T-helper 1 cell (primary cell): ENCODE measurements around the gene GRIP1.
"Not testable (repeated sequence)": the region's sequence is repeated elsewhere in the genome, so short reads cannot be mapped to it uniquely, and the experiment has no call there.

ENCODE experiments used
- DNase-seq, 5 donors: peaks; one replicate each; pipeline ENCODE4 v3.0.0-alpha.2; 2012 to 2020

Gene GRIP1

GRCh38 chr12:66514581-66514980 lies 164.3 kb downstream of the GRIP1 start:
- DNase-seq = no peak

- no peak for DNase-seq
These were observed 170.9 kb downstream of the GRIP1 start for GRCh38 chr12:66508025-66508424.

GRCh38 chr12:66503746-66504145 lies 175.1 kb downstream of the GRIP1 start:
- no peak for DNase-seq

GRCh38 chr12:66502911-66503310 lies 176.0 kb downstream of the GRIP1 start:
- no peak for DNase-seq

GRCh38 chr12:66500841-66501240 lies 178.0 kb downstream of the GRIP1 start:
- no peak for DNase-seq

GRCh38 chr12:66500091-66500490 lies 178.8 kb downstream of the GRIP1 start:
- no peak for DNase-seq

GRCh38 chr12:66499000-66499399 lies 179.9 kb downstream of the GRIP1 start:
- DNase-seq = no peak

GRCh38 chr12:66498059-66498458 lies 180.8 kb downstream of the GRIP1 start:
- DNase-seq = not testable (repeated sequence)

GRCh38 chr12:66497008-66497897 lies 181.6 kb downstream of the GRIP1 start:
- DNase-seq = no peak

GRCh38 chr12:66496595-66496994 lies 182.3 kb downstream of the GRIP1 start:
- DNase-seq = no peak

GRCh38 chr12:66495709-66496108 lies 183.2 kb downstream of the GRIP1 start:
- no peak for DNase-seq

GRCh38 chr12:66493819-66494218 lies 185.1 kb downstream of the GRIP1 start:
- DNase-seq = no peak

GRCh38 chr12:66491853-66492252 lies 187.0 kb downstream of the GRIP1 start:
- no peak for DNase-seq

GRCh38 chr12:66482351-66483203 lies 196.3 kb downstream of the GRIP1 start:
- DNase-seq = no peak

- DNase-seq = no peak
These were observed 210.9 kb downstream of the GRIP1 start for GRCh38 chr12:66467932-66468331.

GRCh38 chr12:66461331-66461730 lies 217.5 kb downstream of the GRIP1 start:
- DNase-seq = no peak

GRCh38 chr12:66459944-66460482 lies 218.9 kb downstream of the GRIP1 start:
- no peak for DNase-seq

- no peak for DNase-seq
These were observed 222.3 kb downstream of the GRIP1 start for GRCh38 chr12:66456612-66457011.

- peak in 1 of 5 donors; percentile 36 for DNase-seq
These were observed 225.0 kb downstream of the GRIP1 start for GRCh38 chr12:66453844-66454243.

GRCh38 chr12:66453120-66453519 lies 225.8 kb downstream of the GRIP1 start:
- no peak for DNase-seq

GRCh38 chr12:66449531-66449930 lies 229.3 kb downstream of the GRIP1 start:
- DNase-seq = no peak

- DNase-seq = no peak
These were observed 231.2 kb downstream of the GRIP1 start for GRCh38 chr12:66447643-66448042.

GRCh38 chr12:66446276-66446675 lies 232.6 kb downstream of the GRIP1 start:
- DNase-seq = no peak
